ENCODE measurements around the gene NSD1.
A peak's percentile ranks its signal among the peaks of the same experiment; 100 is the strongest.

Gene NSD1

GRCh38 chr5:177311723-177312648 lies 178.4 kb downstream of the NSD1 start, which contains the start of gene MXD3:
TSS of gene MXD3 (minus strand) at chr5:177311898. CDS start at chr5:177311830, 68 bp downstream.
- DNase-seq = peak; percentile 94

GRCh38 chr5:177312649-177313181 lies 179.1 kb downstream of the NSD1 start:
- DNase-seq = peak in 1 of 2 experiments; percentile 34

GRCh38 chr5:177313561-177314259 lies 180.1 kb downstream of the NSD1 start:
- no peak for DNase-seq

- no peak for DNase-seq
Observed at GRCh38 chr5:177314376-177315342, 181.1 kb downstream of the NSD1 start.

- DNase-seq = no peak
Observed at GRCh38 chr5:177315411-177315810, 181.8 kb downstream of the NSD1 start.

GRCh38 chr5:177316005-177316404 lies 182.4 kb downstream of the NSD1 start:
- no peak for DNase-seq

- DNase-seq = peak; percentile 25 to 61
Observed at GRCh38 chr5:177317959-177318377, 184.4 kb downstream of the NSD1 start.

GRCh38 chr5:177319913-177320588 lies 186.5 kb downstream of the NSD1 start:
- DNase-seq = no peak

GRCh38 chr5:177320879-177321278 lies 187.3 kb downstream of the NSD1 start:
- DNase-seq = no peak

- DNase-seq = no peak
Observed at GRCh38 chr5:177325868-177326381, 192.4 kb downstream of the NSD1 start.

- no peak for DNase-seq
Observed at GRCh38 chr5:177327539-177328522, 194.3 kb downstream of the NSD1 start.

GRCh38 chr5:177328545-177329231 lies 195.1 kb downstream of the NSD1 start:
- DNase-seq = no peak

- DNase-seq = no peak
Observed at GRCh38 chr5:177329883-177330282, 196.3 kb downstream of the NSD1 start.

- no peak for DNase-seq
Observed at GRCh38 chr5:177330991-177331842, 197.6 kb downstream of the NSD1 start.

- no peak for DNase-seq
Observed at GRCh38 chr5:177332031-177332895, 198.7 kb downstream of the NSD1 start.

- no peak for DNase-seq
Observed at GRCh38 chr5:177332896-177333260, 199.3 kb downstream of the NSD1 start.

GRCh38 chr5:177333420-177334154 lies 200.0 kb downstream of the NSD1 start:
- no peak for DNase-seq

Data from SHP77 (cell line).